HL-60 (cell line): Measurements from ENCODE around the gene MAGEB6.
"Not testable (repeated sequence)": the region's sequence is repeated elsewhere in the genome, so short reads cannot be mapped to it uniquely, and the experiment has no call there.

Experiments used
- DNase-seq, 2 experiments: peaks; one replicate each; pipeline ENCODE4 v3.0.0-alpha.2; 2010 to 2020; ENCODE audit warnings: low read depth in 1 of 2, low spot score in 1 of 2
- H3K27ac ChIP-seq: fragments of 250-450 bp; sonication (Bioruptor Pico); replicated peaks from 2 replicates; pipeline ENCODE4 v1.5.1; 2020; ENCODE audit warnings: mild to moderate bottlenecking, moderate library complexity
- H3K27me3 ChIP-seq: fragments of 250-450 bp; sonication (Bioruptor Pico); 2 replicates; pipeline ENCODE4 v1.5.1; 2021; ENCODE audit warnings: mild to moderate bottlenecking, moderate library complexity; ENCODE audit not compliant: insufficient read depth, poor library complexity, severe bottlenecking
- H3K4me3 ChIP-seq: replicated peaks from 2 replicates; pipeline ENCODE4 v1.5.1; 2011; ENCODE audit warnings: mild to moderate bottlenecking, control low read depth, low read length; ENCODE audit not compliant: insufficient read depth
- GABPA ChIP-seq: IDR thresholded peaks from 2 replicates; pipeline ENCODE4 v1.6.1; 2012; ENCODE audit warnings: low read depth
- POLR2AphosphoS5 ChIP-seq: IDR thresholded peaks from 2 replicates; pipeline ENCODE4 v1.6.1; 2012; ENCODE audit warnings: low read depth
- SPI1 ChIP-seq: IDR thresholded peaks from 2 replicates; pipeline ENCODE4 v1.6.1; 2012; ENCODE audit warnings: low read depth, mild to moderate bottlenecking, borderline replicate concordance
- TF ChIP-seq, protein P1 (sequence below): IDR thresholded peaks from 2 replicates; pipeline ENCODE4 v1.6.1; 2012; ENCODE audit warnings: low read depth; ENCODE audit not compliant: insufficient replicate concordance
- TF ChIP-seq, protein P2 (sequence below): IDR thresholded peaks from one replicate; pipeline ENCODE4 v1.5.1; 2011; ENCODE audit warnings: low read length, control low read depth, inconsistent platforms; ENCODE audit not compliant: insufficient read depth

The MAGEB6 gene

DNA sequence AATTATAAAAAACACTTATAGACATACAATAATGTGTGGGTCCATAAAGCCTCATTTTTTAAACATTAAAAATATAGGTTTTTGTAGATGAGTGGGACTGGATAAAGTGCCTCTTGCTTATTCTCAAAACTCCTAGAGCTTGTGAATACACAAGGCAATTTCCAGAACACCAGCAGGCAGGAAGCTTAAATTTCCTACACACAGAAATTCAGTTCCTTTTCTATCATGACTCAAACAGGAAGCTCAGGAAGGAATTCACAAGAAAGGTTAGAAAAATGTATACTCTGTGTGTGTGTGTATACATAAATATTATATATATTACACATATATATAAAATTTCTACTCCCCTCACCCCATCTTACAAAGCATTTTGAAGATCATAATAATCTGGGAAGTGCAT, 11.3 kb downstream of the MAGEB6 start:
- no peak for DNase-seq
- TF ChIP-seq POLR2AphosphoS5 (no peak), SPI1 (no peak), GABPA (no peak)
- TF ChIP-seq, protein P1, sequence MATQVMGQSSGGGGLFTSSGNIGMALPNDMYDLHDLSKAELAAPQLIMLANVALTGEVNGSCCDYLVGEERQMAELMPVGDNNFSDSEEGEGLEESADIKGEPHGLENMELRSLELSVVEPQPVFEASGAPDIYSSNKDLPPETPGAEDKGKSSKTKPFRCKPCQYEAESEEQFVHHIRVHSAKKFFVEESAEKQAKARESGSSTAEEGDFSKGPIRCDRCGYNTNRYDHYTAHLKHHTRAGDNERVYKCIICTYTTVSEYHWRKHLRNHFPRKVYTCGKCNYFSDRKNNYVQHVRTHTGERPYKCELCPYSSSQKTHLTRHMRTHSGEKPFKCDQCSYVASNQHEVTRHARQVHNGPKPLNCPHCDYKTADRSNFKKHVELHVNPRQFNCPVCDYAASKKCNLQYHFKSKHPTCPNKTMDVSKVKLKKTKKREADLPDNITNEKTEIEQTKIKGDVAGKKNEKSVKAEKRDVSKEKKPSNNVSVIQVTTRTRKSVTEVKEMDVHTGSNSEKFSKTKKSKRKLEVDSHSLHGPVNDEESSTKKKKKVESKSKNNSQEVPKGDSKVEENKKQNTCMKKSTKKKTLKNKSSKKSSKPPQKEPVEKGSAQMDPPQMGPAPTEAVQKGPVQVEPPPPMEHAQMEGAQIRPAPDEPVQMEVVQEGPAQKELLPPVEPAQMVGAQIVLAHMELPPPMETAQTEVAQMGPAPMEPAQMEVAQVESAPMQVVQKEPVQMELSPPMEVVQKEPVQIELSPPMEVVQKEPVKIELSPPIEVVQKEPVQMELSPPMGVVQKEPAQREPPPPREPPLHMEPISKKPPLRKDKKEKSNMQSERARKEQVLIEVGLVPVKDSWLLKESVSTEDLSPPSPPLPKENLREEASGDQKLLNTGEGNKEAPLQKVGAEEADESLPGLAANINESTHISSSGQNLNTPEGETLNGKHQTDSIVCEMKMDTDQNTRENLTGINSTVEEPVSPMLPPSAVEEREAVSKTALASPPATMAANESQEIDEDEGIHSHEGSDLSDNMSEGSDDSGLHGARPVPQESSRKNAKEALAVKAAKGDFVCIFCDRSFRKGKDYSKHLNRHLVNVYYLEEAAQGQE, result no peak
- TF ChIP-seq, protein P2, sequence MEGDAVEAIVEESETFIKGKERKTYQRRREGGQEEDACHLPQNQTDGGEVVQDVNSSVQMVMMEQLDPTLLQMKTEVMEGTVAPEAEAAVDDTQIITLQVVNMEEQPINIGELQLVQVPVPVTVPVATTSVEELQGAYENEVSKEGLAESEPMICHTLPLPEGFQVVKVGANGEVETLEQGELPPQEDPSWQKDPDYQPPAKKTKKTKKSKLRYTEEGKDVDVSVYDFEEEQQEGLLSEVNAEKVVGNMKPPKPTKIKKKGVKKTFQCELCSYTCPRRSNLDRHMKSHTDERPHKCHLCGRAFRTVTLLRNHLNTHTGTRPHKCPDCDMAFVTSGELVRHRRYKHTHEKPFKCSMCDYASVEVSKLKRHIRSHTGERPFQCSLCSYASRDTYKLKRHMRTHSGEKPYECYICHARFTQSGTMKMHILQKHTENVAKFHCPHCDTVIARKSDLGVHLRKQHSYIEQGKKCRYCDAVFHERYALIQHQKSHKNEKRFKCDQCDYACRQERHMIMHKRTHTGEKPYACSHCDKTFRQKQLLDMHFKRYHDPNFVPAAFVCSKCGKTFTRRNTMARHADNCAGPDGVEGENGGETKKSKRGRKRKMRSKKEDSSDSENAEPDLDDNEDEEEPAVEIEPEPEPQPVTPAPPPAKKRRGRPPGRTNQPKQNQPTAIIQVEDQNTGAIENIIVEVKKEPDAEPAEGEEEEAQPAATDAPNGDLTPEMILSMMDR, result no peak
- Histone ChIP-seq H3K27ac (no peak overlapping the region), H3K27me3 (no peaks in the 10 kb centered on the region), H3K4me3 (no peak overlapping the region)

DNA sequence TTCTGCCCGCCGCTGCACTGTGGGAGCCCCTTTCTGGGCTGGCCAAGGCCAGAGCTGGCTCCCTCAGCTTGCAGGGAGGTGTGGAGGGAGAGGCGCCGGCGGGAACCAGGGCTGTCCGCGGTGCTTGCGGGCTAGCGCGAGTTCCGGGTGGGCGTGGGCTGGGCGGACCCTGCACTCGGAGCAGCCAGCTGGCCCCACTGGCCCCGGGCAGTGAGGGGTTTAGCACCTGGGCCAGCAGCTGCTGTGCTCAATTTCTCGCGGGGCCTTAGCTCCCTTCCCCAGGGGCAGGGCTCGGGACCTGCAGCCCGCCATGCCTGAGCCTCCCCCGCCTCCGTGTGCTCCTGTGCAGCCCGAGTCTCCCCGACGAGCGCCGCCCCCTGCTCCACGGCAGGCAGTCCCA, 12.5 kb downstream of the MAGEB6 start:
- DNase-seq, H3K27ac ChIP-seq, H3K4me3 ChIP-seq, H3K27me3 ChIP-seq: not testable (repeated sequence)

DNA sequence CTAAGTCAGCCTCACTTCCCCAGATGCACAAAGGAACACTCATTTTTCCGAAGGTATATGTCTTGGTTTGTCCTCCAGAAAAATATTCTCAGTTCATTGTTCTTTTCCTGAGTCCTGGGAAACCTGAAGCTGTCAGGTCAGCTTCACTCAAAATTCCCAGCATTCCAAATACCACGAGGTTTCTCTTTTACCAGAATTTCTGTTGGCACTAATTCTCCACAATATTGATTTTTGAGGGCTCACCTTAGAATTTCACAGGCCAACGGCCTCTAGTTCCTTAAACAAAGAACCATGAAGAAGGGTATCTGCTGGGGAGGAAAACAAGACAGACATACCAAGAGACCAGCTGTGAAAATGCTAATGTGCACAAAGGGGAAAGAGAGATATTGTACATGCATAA, 15.8 kb downstream of the MAGEB6 start:
- Histone ChIP-seq H3K27ac (no peak overlapping the region), H3K4me3 (no peak overlapping the region), H3K27me3 (no peaks in the 10 kb centered on the region)
- no peak for DNase-seq
- TF ChIP-seq, protein P2, result no peak
- TF ChIP-seq POLR2AphosphoS5, result no peak
- TF ChIP-seq GABPA, result no peak
- TF ChIP-seq, protein P1, result no peak
- no peak for TF ChIP-seq SPI1

DNA sequence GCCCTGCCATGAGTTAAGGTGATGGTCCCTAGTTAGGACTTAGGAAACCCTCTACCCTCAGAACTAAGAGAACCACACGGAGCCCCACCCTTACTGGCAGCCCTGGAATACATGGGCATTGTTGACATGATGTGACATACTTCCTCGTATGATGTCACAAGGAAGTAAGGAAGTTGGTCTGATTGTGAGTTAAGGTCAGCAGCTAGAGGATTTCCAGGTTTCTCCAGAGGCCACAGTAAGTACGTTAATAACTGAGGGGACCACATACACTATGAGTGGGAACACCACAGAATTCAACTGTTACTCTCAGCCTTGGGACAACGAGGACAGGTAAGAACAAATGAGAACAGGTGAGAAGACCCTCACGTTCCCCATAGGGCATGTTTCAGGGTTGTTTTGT, 23.6 kb downstream of the MAGEB6 start, which contains the start of gene MAGEB5:
Gene MAGEB5, plus strand, starts transcription at position 301 of the 400 bp plus-strand sequence. CDS start 1,133 bp downstream, outside the sequence.
- H3K27me3 ChIP-seq, result no peaks in the 10 kb centered on the region
- H3K4me3 ChIP-seq, result no peak within 1 kb of the TSS
- no peak for DNase-seq
- H3K27ac ChIP-seq, result no peak within 1 kb of the TSS
- no peak for TF ChIP-seq GABPA
- TF ChIP-seq, protein P2, result no peak
- no peak for TF ChIP-seq SPI1
- no peak for TF ChIP-seq POLR2AphosphoS5
- TF ChIP-seq, protein P1, result no peak
